ENCODE data around the gene KCNG4. TPM values are rescaled to one million over a fixed set of nuclear protein-coding genes. Genes with fewer than 3 reads are reported as not detected.

The KCNG4 gene
- total RNA-seq, 3 donors from 2014 or later (not counting 1 experiment from before 2014, with no cell fraction given): not detected

- peaks cover 25 to 29% of the 10 kb centered on the region in 2 donors for H3K27me3 Mint-ChIP-seq (ENCODE audit: low read depth in 2 of 2)
- 86% methylated on average over 9 of the region's 9 CpGs for WGBS (ENCODE audit: insufficient coverage)
- no peak for ATAC-seq
- no peaks in the 10 kb centered on the region for H3K36me3 ChIP-seq (ENCODE audit: control insufficient read depth, insufficient read depth, low read length)
- no peaks in the 10 kb centered on the region for H3K4me1 Mint-ChIP-seq
- DNase-seq: no peak
- no peaks in the 10 kb centered on the region for H3K4me1 ChIP-seq (ENCODE audit: control insufficient read depth, insufficient read depth, low read length)
- no peaks in the 10 kb centered on the region for H3K9me3 Mint-ChIP-seq
- intact Hi-C loops (cut with micrococcal nuclease): no loop called here
- no peak overlapping the region for H3K27ac Mint-ChIP-seq
- TF ChIP-seq CTCF (IDR thresholded peaks at IDR 0.05): no peak
- H3K4me3 ChIP-seq (ENCODE audit: low read length): no peak overlapping the region
- H3K27ac ChIP-seq (ENCODE audit: low read length): no peak overlapping the region
- H3K27me3 ChIP-seq (ENCODE audit: control insufficient read depth, insufficient read depth, low read length): no peaks in the 10 kb centered on the region
- H3K4me3 Mint-ChIP-seq: no peak overlapping the region
- H3K9me3 ChIP-seq (ENCODE audit: control insufficient read depth, insufficient read depth, low read length): no peaks in the 10 kb centered on the region
- no peaks in the 10 kb centered on the region for H3K36me3 Mint-ChIP-seq
Measured at GRCh38 chr16:84242839-84243238, 3.0 kb upstream of the KCNG4 start.

- H3K4me1 ChIP-seq (ENCODE audit: control insufficient read depth, insufficient read depth, low read length): no peaks in the 10 kb centered on the region
- Mint-ChIP-seq H3K4me3 (no peak overlapping the region), H3K36me3 (no peaks in the 10 kb centered on the region), H3K9me3 (no peaks in the 10 kb centered on the region), H3K27me3 (ENCODE audit: low read depth in 2 of 2) (peaks cover 25 to 29% of the 10 kb centered on the region in 2 donors), H3K4me1 (no peaks in the 10 kb centered on the region), H3K27ac (no peak overlapping the region)
- H3K4me3 ChIP-seq (ENCODE audit: low read length): no peak overlapping the region
- no peak for ATAC-seq
- DNase-seq: no peak
- H3K36me3 ChIP-seq (ENCODE audit: control insufficient read depth, insufficient read depth, low read length): no peaks in the 10 kb centered on the region
- WGBS (ENCODE audit: insufficient coverage): 75% methylated on average over 1 of the region's 1 CpG
- no peaks in the 10 kb centered on the region for H3K9me3 ChIP-seq (ENCODE audit: control insufficient read depth, insufficient read depth, low read length)
- H3K27ac ChIP-seq (ENCODE audit: low read length): no peak overlapping the region
- intact Hi-C loops (cut with micrococcal nuclease): no loop called here
- H3K27me3 ChIP-seq (ENCODE audit: control insufficient read depth, insufficient read depth, low read length): no peaks in the 10 kb centered on the region
- no peak for TF ChIP-seq CTCF (IDR thresholded peaks at IDR 0.05)
Measured at GRCh38 chr16:84241778-84242177, 2.0 kb upstream of the KCNG4 start.

GRCh38 chr16:84240455-84240854 lies 643 bp upstream of the KCNG4 start:
- ATAC-seq: no peak
- H3K4me1 ChIP-seq (ENCODE audit: control insufficient read depth, insufficient read depth, low read length): no peaks in the 10 kb centered on the region
- no peak overlapping the region for H3K4me3 Mint-ChIP-seq
- intact Hi-C loops (cut with micrococcal nuclease): no loop called here
- H3K27me3 Mint-ChIP-seq (ENCODE audit: low read depth in 2 of 2): peaks cover 20 to 21% of the 10 kb centered on the region in 2 donors
- no peaks in the 10 kb centered on the region for H3K36me3 Mint-ChIP-seq
- no peaks in the 10 kb centered on the region for H3K9me3 ChIP-seq (ENCODE audit: control insufficient read depth, insufficient read depth, low read length)
- H3K36me3 ChIP-seq (ENCODE audit: control insufficient read depth, insufficient read depth, low read length): no peaks in the 10 kb centered on the region
- H3K4me3 ChIP-seq (ENCODE audit: low read length): no peak overlapping the region
- no peak overlapping the region for H3K27ac Mint-ChIP-seq
- WGBS (ENCODE audit: insufficient coverage): 86% methylated on average over 2 of the region's 2 CpGs
- no peak overlapping the region for H3K27ac ChIP-seq (ENCODE audit: low read length)
- no peak for TF ChIP-seq CTCF (IDR thresholded peaks at IDR 0.05)
- no peak for DNase-seq
- no peaks in the 10 kb centered on the region for H3K4me1 Mint-ChIP-seq
- no peaks in the 10 kb centered on the region for H3K27me3 ChIP-seq (ENCODE audit: control insufficient read depth, insufficient read depth, low read length)
- H3K9me3 Mint-ChIP-seq: no peaks in the 10 kb centered on the region

- Mint-ChIP-seq H3K36me3 (no peaks in the 10 kb centered on the region), H3K27me3 (ENCODE audit: low read depth in 2 of 2) (peaks cover 16 to 17% of the 10 kb centered on the region in 2 donors), H3K4me1 (no peaks in the 10 kb centered on the region), H3K9me3 (no peaks in the 10 kb centered on the region), H3K27ac (no peak overlapping the region), H3K4me3 (no peak overlapping the region)
- WGBS (ENCODE audit: insufficient coverage): 30% methylated on average over 7 of the region's 10 CpGs
- DNase-seq (no peak), ATAC-seq (no peak)
- no peaks in the 10 kb centered on the region for H3K4me1 ChIP-seq (ENCODE audit: control insufficient read depth, insufficient read depth, low read length)
- no peak for TF ChIP-seq CTCF (IDR thresholded peaks at IDR 0.05)
- no peaks in the 10 kb centered on the region for H3K27me3 ChIP-seq (ENCODE audit: control insufficient read depth, insufficient read depth, low read length)
- H3K36me3 ChIP-seq (ENCODE audit: control insufficient read depth, insufficient read depth, low read length): no peaks in the 10 kb centered on the region
- no peak overlapping the region for H3K4me3 ChIP-seq (ENCODE audit: low read length)
- no peak overlapping the region for H3K27ac ChIP-seq (ENCODE audit: low read length)
- no peaks in the 10 kb centered on the region for H3K9me3 ChIP-seq (ENCODE audit: control insufficient read depth, insufficient read depth, low read length)
- intact Hi-C loops (cut with micrococcal nuclease): no loop called here
Measured at GRCh38 chr16:84239141-84239769, 557 bp downstream of the KCNG4 start.

All from natural killer cell (primary cell).